Aorta (tissue), 5 donors: ENCODE data around the gene SUSD2. TPM values are rescaled to one million over a fixed set of nuclear protein-coding genes. Genes with fewer than 3 reads are reported as not detected.
A peak's percentile ranks its signal among the peaks of the same experiment; 100 is the strongest.

Experiments
- ATAC-seq: fragments of 200-7000 bp; cut with Tn5 transposase; one replicate; pipeline ENCODE4 v1.9.1; 2022; ENCODE audit warnings: moderate library complexity; ENCODE audit not compliant: low FRiP score
- DNase-seq, 2 donors: peaks; one replicate each; pipeline ENCODE4 v3.0.0-alpha.2; 2020
- H3K27ac ChIP-seq, 2 donors: one replicate each; pipeline ENCODE4 v1.5.1; 2013; ENCODE audit warnings: low read length in 2 of 2, mild to moderate bottlenecking in 2 of 2, moderate library complexity in 2 of 2, control low read depth in 1 of 2, inconsistent platforms in 1 of 2, low read depth in 1 of 2
- H3K27me3 ChIP-seq, 2 donors: one replicate each; pipeline ENCODE4 v1.6.1; 2013; ENCODE audit warnings: control low read depth in 1 of 2, low read length in 1 of 2, mild to moderate bottlenecking in 1 of 2, moderate library complexity in 1 of 2; ENCODE audit not compliant: insufficient read depth in 2 of 2, control insufficient read depth in 1 of 2
- H3K36me3 ChIP-seq, 2 donors: one replicate each; pipeline ENCODE4 v1.6.1; 2013; ENCODE audit warnings: control low read depth in 1 of 2, low read length in 1 of 2, mild to moderate bottlenecking in 1 of 2; ENCODE audit not compliant: insufficient read depth in 2 of 2, control insufficient read depth in 1 of 2
- H3K4me1 ChIP-seq, 2 donors: one replicate each; pipeline ENCODE4 v1.6.1; 2013; ENCODE audit warnings: low read length in 2 of 2, control low read depth in 1 of 2, mild to moderate bottlenecking in 1 of 2, moderate library complexity in 1 of 2; ENCODE audit not compliant: insufficient read depth in 2 of 2, control insufficient read depth in 1 of 2
- H3K4me3 ChIP-seq, 2 donors: one replicate each; pipeline ENCODE4 v1.5.1; 2013; ENCODE audit warnings: low read length in 2 of 2, control low read depth in 1 of 2, mild to moderate bottlenecking in 1 of 2
- H3K9me3 ChIP-seq: one replicate; pipeline ENCODE4 v1.6.1; 2013; ENCODE audit warnings: mild to moderate bottlenecking, low read length; ENCODE audit not compliant: control insufficient read depth
- WGBS, 2 donors: extraction: QIAGEN DNeasy Blood & Tissue Kit; methylation state at CpG; one replicate each; pipeline ENCODE4 v1.1.7; 2013; 5-methylcytosine and 5-hydroxymethylcytosine counted together
- intact Hi-C, 2 donors: fragments of 100-400 bp; cut with DNase I; formaldehyde crosslinking; loops; one replicate each; pipeline versions ENCODE4 v1.14.2 to v1.15.0; 2022
- polyA plus RNA-seq, 2 donors: library from polyadenylated mRNA; stranded (reverse); fragments of 200-250 nt; gene quantifications; one replicate each; pipeline ENCODE4 v1.2.3, GENCODE V29; 2013
- total RNA-seq, 2 donors: library from RNA; stranded (reverse); fragmentation: NEBNext Ultra II Directional; extraction: Animal tissue kit (Norgen Biotek cat#: 25700); gene quantifications; one replicate each; pipeline ENCODE4 v1.2.1, GENCODE V29; 2021
- donor health status: healthy with polysubstance abuse.
- donor health status: Bipolar disorder and iron deficiency.
- donor health status: DM: no; HTN: no; CAD: no.
- donor health status: DM: no; HTN: no; CAD: no.
- donor health status: DM: yes; HTN: yes; CAD: no.

SUSD2 gene
- total and polyA plus RNA-seq, 4 donors = 7.1 to 79.5 (median 13.1) TPM

- H3K4me3 ChIP-seq = no peak overlapping the region
- no peaks in the 10 kb centered on the region for H3K27me3 ChIP-seq
- intact Hi-C loops = no loop called here
- H3K9me3 ChIP-seq = no peaks in the 10 kb centered on the region
- DNase-seq = peak in 1 of 2 donors; percentile 46
- WGBS, 2 donors = 89 to 90% methylated on average over 33 to 34 of the region's 34 CpGs
- no peaks in the 10 kb centered on the region for H3K36me3 ChIP-seq
- ATAC-seq = no peak
- H3K27ac ChIP-seq = no peak overlapping the region
- H3K4me1 ChIP-seq = no peaks in the 10 kb centered on the region
Measured at GRCh38 chr22:24186892-24187670, 5.8 kb downstream of the SUSD2 start.

- Histone ChIP-seq H3K4me1 (no peaks in the 10 kb centered on the region), H3K27ac (no peak overlapping the region), H3K27me3 (no peaks in the 10 kb centered on the region), H3K4me3 (no peak overlapping the region), H3K9me3 (no peaks in the 10 kb centered on the region), H3K36me3 (no peaks in the 10 kb centered on the region)
- WGBS, 2 donors = 90% methylated on average over 36 to 37 of the region's 37 CpGs
- ATAC-seq (no peak), DNase-seq (peak in 1 of 2 donors; percentile 42)
- intact Hi-C loops = loop anchor here in 1 of 2 donors (2.0 kb wide), 1 partner anchor 59 kb away; no protein-coding TSS in a partner anchor
Measured at GRCh38 chr22:24187731-24188644, 6.7 kb downstream of the SUSD2 start.

GRCh38 chr22:24188705-24189248 is 7.5 kb downstream of the SUSD2 start:
- no peak for DNase-seq
- H3K36me3 ChIP-seq = no peaks in the 10 kb centered on the region
- no peaks in the 10 kb centered on the region for H3K9me3 ChIP-seq
- no peaks in the 10 kb centered on the region for H3K4me1 ChIP-seq
- H3K4me3 ChIP-seq = no peak overlapping the region
- WGBS, 2 donors = 79% methylated on average over 17 of the region's 17 CpGs
- H3K27me3 ChIP-seq = no peaks in the 10 kb centered on the region
- no peak for ATAC-seq
- intact Hi-C loops = loop anchor here in 1 of 2 donors (2.0 kb wide), 1 partner anchor 58 kb away; no protein-coding TSS in a partner anchor
- no peak overlapping the region for H3K27ac ChIP-seq

- H3K9me3 ChIP-seq = no peaks in the 10 kb centered on the region
- intact Hi-C loops = loop anchor here (2.0 kb wide), 1 partner anchor 57 kb away; no protein-coding TSS in a partner anchor
- peak; percentile 81 to 91 for DNase-seq
- no peak overlapping the region for H3K27ac ChIP-seq
- WGBS, 2 donors = 22 to 25% methylated on average over 23 of the region's 23 CpGs
- no peaks in the 10 kb centered on the region for H3K27me3 ChIP-seq
- no peaks in the 10 kb centered on the region for H3K36me3 ChIP-seq
- peak; percentile 93 for ATAC-seq
- H3K4me1 ChIP-seq = no peaks in the 10 kb centered on the region
- H3K4me3 ChIP-seq = no peak overlapping the region
Measured at GRCh38 chr22:24189249-24190158, 8.2 kb downstream of the SUSD2 start.

- no peak for DNase-seq
- no peak for ATAC-seq
- Histone ChIP-seq H3K9me3 (no peaks in the 10 kb centered on the region), H3K4me3 (no peak overlapping the region), H3K36me3 (no peaks in the 10 kb centered on the region), H3K27me3 (no peaks in the 10 kb centered on the region), H3K27ac (no peak overlapping the region), H3K4me1 (no peaks in the 10 kb centered on the region)
- WGBS, 2 donors = 87 to 89% methylated on average over 14 of the region's 14 CpGs
- intact Hi-C loops = loop anchor here in 1 of 2 donors (2.0 kb wide), 1 partner anchor 57 kb away; no protein-coding TSS in a partner anchor
Measured at GRCh38 chr22:24190159-24190540, 8.9 kb downstream of the SUSD2 start.

GRCh38 chr22:24190596-24191208 is 9.4 kb downstream of the SUSD2 start:
- Histone ChIP-seq H3K27me3 (no peaks in the 10 kb centered on the region), H3K27ac (no peak overlapping the region), H3K36me3 (no peaks in the 10 kb centered on the region), H3K4me3 (no peak overlapping the region), H3K9me3 (no peaks in the 10 kb centered on the region), H3K4me1 (no peaks in the 10 kb centered on the region)
- intact Hi-C loops = loop anchor here in 1 of 2 donors (2.0 kb wide), 1 partner anchor 56 kb away; no protein-coding TSS in a partner anchor
- no peak for DNase-seq
- WGBS, 2 donors = 88 to 92% methylated on average over 8 of the region's 8 CpGs
- ATAC-seq = no peak

- no peak overlapping the region for H3K27ac ChIP-seq
- H3K9me3 ChIP-seq = no peaks in the 10 kb centered on the region
- no peak overlapping the region for H3K4me3 ChIP-seq
- 91 to 94% methylated on average over 12 of the region's 12 CpGs for WGBS, 2 donors
- DNase-seq (no peak), ATAC-seq (no peak)
- no peaks in the 10 kb centered on the region for H3K4me1 ChIP-seq
- no peaks in the 10 kb centered on the region for H3K27me3 ChIP-seq
- intact Hi-C loops = loop anchor here in 1 of 2 donors (2.0 kb wide), 1 partner anchor 55 kb away; no protein-coding TSS in a partner anchor
- no peaks in the 10 kb centered on the region for H3K36me3 ChIP-seq
Measured at GRCh38 chr22:24191381-24191841, 10.1 kb downstream of the SUSD2 start.
